ENCODE measurements around the gene NOS1AP.

Gene NOS1AP

GRCh38 chr1:162383091-162383490, 313.6 kb downstream of the NOS1AP start:
- no peak overlapping the region for H3K4me3 ChIP-seq (ENCODE audit: low read depth in 1 of 2, low read length in 1 of 2)
- H3K4me1 ChIP-seq (ENCODE audit: control insufficient read depth in 1 of 2, insufficient read depth in 1 of 2, low read depth in 1 of 2, low read length in 1 of 2) = no peaks in the 10 kb centered on the region
- H3K27ac ChIP-seq = no peak overlapping the region
- peaks cover 23% of the 10 kb centered on the region for H3K36me3 ChIP-seq
- no peak for TF ChIP-seq CTCF (IDR thresholded peaks at IDR 0.05)
- no peaks in the 10 kb centered on the region for H3K27me3 ChIP-seq
- H3K9me3 ChIP-seq = no peaks in the 10 kb centered on the region

GRCh38 chr1:162383516-162383915, 314.0 kb downstream of the NOS1AP start:
- Histone ChIP-seq H3K4me3 (ENCODE audit: low read depth in 1 of 2, low read length in 1 of 2) (no peak overlapping the region), H3K4me1 (ENCODE audit: control insufficient read depth in 1 of 2, insufficient read depth in 1 of 2, low read depth in 1 of 2, low read length in 1 of 2) (no peaks in the 10 kb centered on the region), H3K9me3 (no peaks in the 10 kb centered on the region), H3K36me3 (peaks cover 23% of the 10 kb centered on the region), H3K27me3 (no peaks in the 10 kb centered on the region), H3K27ac (no peak overlapping the region)
- no peak for TF ChIP-seq CTCF (IDR thresholded peaks at IDR 0.05)

GRCh38 chr1:162384116-162384515, 314.6 kb downstream of the NOS1AP start:
- H3K4me1 ChIP-seq (ENCODE audit: control insufficient read depth in 1 of 2, insufficient read depth in 1 of 2, low read depth in 1 of 2, low read length in 1 of 2) = peaks cover 0 to 3% of the 10 kb centered on the region in 2 experiments
- no peaks in the 10 kb centered on the region for H3K9me3 ChIP-seq
- H3K27ac ChIP-seq = no peak overlapping the region
- no peak for TF ChIP-seq CTCF (IDR thresholded peaks at IDR 0.05)
- H3K4me3 ChIP-seq (ENCODE audit: low read depth in 1 of 2, low read length in 1 of 2) = no peak overlapping the region
- peaks cover 23% of the 10 kb centered on the region for H3K36me3 ChIP-seq
- no peaks in the 10 kb centered on the region for H3K27me3 ChIP-seq

GRCh38 chr1:162384601-162385279, 315.2 kb downstream of the NOS1AP start:
- Histone ChIP-seq H3K27me3 (no peaks in the 10 kb centered on the region), H3K36me3 (peaks cover 23% of the 10 kb centered on the region), H3K4me3 (ENCODE audit: low read depth in 1 of 2, low read length in 1 of 2) (no peak overlapping the region), H3K4me1 (ENCODE audit: control insufficient read depth in 1 of 2, insufficient read depth in 1 of 2, low read depth in 1 of 2, low read length in 1 of 2) (peaks cover 4 to 9% of the 10 kb centered on the region in 2 experiments), H3K27ac (no peak overlapping the region), H3K9me3 (no peaks in the 10 kb centered on the region)
- TF ChIP-seq CTCF (IDR thresholded peaks at IDR 0.05) = no peak

- H3K27me3 ChIP-seq = no peaks in the 10 kb centered on the region
Measured at GRCh38 chr1:162385280-162385623, 315.8 kb downstream of the NOS1AP start.

More at GRCh38 chr1:162385280-162385623, 315.8 kb downstream of the NOS1AP start:
- peaks cover 23% of the 10 kb centered on the region for H3K36me3 ChIP-seq
- H3K9me3 ChIP-seq = no peaks in the 10 kb centered on the region
- H3K27ac ChIP-seq = no peak overlapping the region
- TF ChIP-seq CTCF (IDR thresholded peaks at IDR 0.05) = no peak
- peaks cover 4 to 9% of the 10 kb centered on the region in 2 experiments for H3K4me1 ChIP-seq (ENCODE audit: control insufficient read depth in 1 of 2, insufficient read depth in 1 of 2, low read depth in 1 of 2, low read length in 1 of 2)
- H3K4me3 ChIP-seq (ENCODE audit: low read depth in 1 of 2, low read length in 1 of 2) = no peak overlapping the region
